Measurements from ENCODE around the gene PHACTR1. TPM values are rescaled to one million over a fixed set of nuclear protein-coding genes. Genes with fewer than 3 reads are reported as not detected.

Gene PHACTR1
- total and polyA plus RNA-seq, 5 experiments from 2014 or later, result 0.07 to 3.0 (median 0.70) TPM

GRCh38 chr6:12958052-12958706 lies 241.6 kb downstream of the PHACTR1 start:
- no peak for DNase-seq
- peak overlapping the region in 1 of 10 donors; percentile 8 for H3K27ac Mint-ChIP-seq
- ATAC-seq, result no peak
- POLR2A ChIA-PET, result no interaction called here
- H3K9me3 Mint-ChIP-seq, result no peaks in the 10 kb centered on the region
- peaks cover 15 to 30% (median 29%) of the 10 kb centered on the region in 5 donors for H3K27me3 Mint-ChIP-seq
- H3K4me1 Mint-ChIP-seq, result peaks cover 16 to 34% (median 27%) of the 10 kb centered on the region in 4 donors
- H3K4me3 Mint-ChIP-seq, result peak overlapping the region; percentile 87 to 94 (median 92)
- H3K36me3 Mint-ChIP-seq, result no peaks in the 10 kb centered on the region

GRCh38 chr6:12961761-12962160 lies 245.2 kb downstream of the PHACTR1 start:
- no peak overlapping the region for H3K4me3 Mint-ChIP-seq
- no peak overlapping the region for H3K27ac Mint-ChIP-seq
- no peaks in the 10 kb centered on the region for H3K9me3 Mint-ChIP-seq
- H3K27me3 Mint-ChIP-seq, result peaks cover 1 to 19% (median 10%) of the 10 kb centered on the region in 5 donors
- ATAC-seq (no peak), DNase-seq (no peak)
- H3K36me3 Mint-ChIP-seq, result no peaks in the 10 kb centered on the region
- POLR2A ChIA-PET, result no interaction called here
- peaks cover 13 to 23% (median 19%) of the 10 kb centered on the region in 4 donors for H3K4me1 Mint-ChIP-seq

- H3K4me3 Mint-ChIP-seq, result no peak overlapping the region
- H3K27me3 Mint-ChIP-seq, result peaks cover 1 to 19% (median 10%) of the 10 kb centered on the region in 5 donors
- no peaks in the 10 kb centered on the region for H3K36me3 Mint-ChIP-seq
- H3K9me3 Mint-ChIP-seq, result no peaks in the 10 kb centered on the region
- DNase-seq (no peak), ATAC-seq (no peak)
- no peak overlapping the region for H3K27ac Mint-ChIP-seq
- POLR2A ChIA-PET, result no interaction called here
- peaks cover 11 to 18% (median 14%) of the 10 kb centered on the region in 4 donors for H3K4me1 Mint-ChIP-seq
These were observed 246.0 kb downstream of the PHACTR1 start for GRCh38 chr6:12962529-12962928.

GRCh38 chr6:12962987-12963386 lies 246.4 kb downstream of the PHACTR1 start:
- POLR2A ChIA-PET, result no interaction called here
- ATAC-seq, result no peak

GRCh38 chr6:12963567-12963966 lies 247.0 kb downstream of the PHACTR1 start:
- Mint-ChIP-seq H3K27ac (no peak overlapping the region), H3K36me3 (no peaks in the 10 kb centered on the region), H3K4me1 (peaks cover 3 to 9% (median 5%) of the 10 kb centered on the region in 4 donors), H3K4me3 (no peak overlapping the region), H3K27me3 (peaks cover 1 to 19% (median 13%) of the 10 kb centered on the region in 5 donors), H3K9me3 (no peaks in the 10 kb centered on the region)
- POLR2A ChIA-PET, result no interaction called here
- ATAC-seq, result no peak
- no peak for DNase-seq

More at GRCh38 chr6:12962987-12963386, 246.4 kb downstream of the PHACTR1 start:
- Mint-ChIP-seq H3K4me3 (no peak overlapping the region), H3K36me3 (no peaks in the 10 kb centered on the region), H3K27ac (no peak overlapping the region), H3K9me3 (no peaks in the 10 kb centered on the region), H3K27me3 (peaks cover 1 to 18% (median 13%) of the 10 kb centered on the region in 5 donors), H3K4me1 (peaks cover 7 to 13% (median 10%) of the 10 kb centered on the region in 4 donors)
- DNase-seq, result no peak

GRCh38 chr6:12967686-12968085 lies 251.1 kb downstream of the PHACTR1 start:
- DNase-seq, result no peak
- Mint-ChIP-seq H3K9me3 (no peaks in the 10 kb centered on the region), H3K4me3 (no peak overlapping the region), H3K36me3 (no peaks in the 10 kb centered on the region), H3K27me3 (peaks cover 6 to 29% (median 12%) of the 10 kb centered on the region in 5 donors), H3K27ac (no peak overlapping the region), H3K4me1 (peaks cover 3 to 9% (median 4%) of the 10 kb centered on the region in 4 donors)
- POLR2A ChIA-PET, result no interaction called here
- ATAC-seq, result no peak

GRCh38 chr6:12968290-12968689 lies 251.7 kb downstream of the PHACTR1 start:
- POLR2A ChIA-PET, result no interaction called here
- ATAC-seq, result no peak
- DNase-seq, result no peak
- H3K36me3 Mint-ChIP-seq, result no peaks in the 10 kb centered on the region
- H3K27ac Mint-ChIP-seq, result no peak overlapping the region
- no peaks in the 10 kb centered on the region for H3K9me3 Mint-ChIP-seq
- peaks cover 0 to 3% (median 0%) of the 10 kb centered on the region in 4 donors for H3K4me1 Mint-ChIP-seq
- H3K4me3 Mint-ChIP-seq, result no peak overlapping the region
- peaks cover 6 to 35% (median 12%) of the 10 kb centered on the region in 5 donors for H3K27me3 Mint-ChIP-seq

GRCh38 chr6:12968839-12969558 lies 252.4 kb downstream of the PHACTR1 start:
- peaks cover 6 to 42% (median 12%) of the 10 kb centered on the region in 5 donors for H3K27me3 Mint-ChIP-seq
- no peaks in the 10 kb centered on the region for H3K36me3 Mint-ChIP-seq
- DNase-seq, result no peak
- ATAC-seq, result no peak
- no peaks in the 10 kb centered on the region for H3K9me3 Mint-ChIP-seq
- H3K4me3 Mint-ChIP-seq, result no peak overlapping the region
- H3K4me1 Mint-ChIP-seq, result no peaks in the 10 kb centered on the region
- POLR2A ChIA-PET, result no interaction called here
- H3K27ac Mint-ChIP-seq, result no peak overlapping the region

- ATAC-seq (no peak), DNase-seq (no peak)
- POLR2A ChIA-PET, result no interaction called here
- Mint-ChIP-seq H3K27me3 (peaks cover 6 to 50% (median 11%) of the 10 kb centered on the region in 5 donors), H3K27ac (no peak overlapping the region), H3K36me3 (no peaks in the 10 kb centered on the region), H3K4me3 (no peak overlapping the region), H3K4me1 (no peaks in the 10 kb centered on the region), H3K9me3 (no peaks in the 10 kb centered on the region)
These were observed 253.4 kb downstream of the PHACTR1 start for GRCh38 chr6:12969966-12970365.

GRCh38 chr6:12973386-12973785 lies 256.8 kb downstream of the PHACTR1 start:
- no peak for DNase-seq
- no peak for ATAC-seq
- POLR2A ChIA-PET, result no interaction called here
- no peaks in the 10 kb centered on the region for H3K4me1 Mint-ChIP-seq
- H3K4me3 Mint-ChIP-seq, result no peak overlapping the region
- H3K27ac Mint-ChIP-seq, result no peak overlapping the region
- no peaks in the 10 kb centered on the region for H3K9me3 Mint-ChIP-seq
- peaks cover 3 to 33% (median 6%) of the 10 kb centered on the region in 5 donors for H3K27me3 Mint-ChIP-seq
- H3K36me3 Mint-ChIP-seq, result no peaks in the 10 kb centered on the region

GRCh38 chr6:12974551-12974950 lies 258.0 kb downstream of the PHACTR1 start:
- H3K27me3 Mint-ChIP-seq, result peaks cover 2 to 23% (median 5%) of the 10 kb centered on the region in 5 donors
- no peaks in the 10 kb centered on the region for H3K36me3 Mint-ChIP-seq
- H3K4me1 Mint-ChIP-seq, result no peaks in the 10 kb centered on the region

GRCh38 chr6:12976366-12976765 lies 259.8 kb downstream of the PHACTR1 start:
- ATAC-seq (no peak), DNase-seq (no peak)
- Mint-ChIP-seq H3K4me3 (no peak overlapping the region), H3K27ac (no peak overlapping the region), H3K27me3 (peaks cover 2 to 23% (median 4%) of the 10 kb centered on the region in 5 donors), H3K9me3 (no peaks in the 10 kb centered on the region), H3K36me3 (no peaks in the 10 kb centered on the region), H3K4me1 (no peaks in the 10 kb centered on the region)
- POLR2A ChIA-PET, result no interaction called here

More at GRCh38 chr6:12974551-12974950, 258.0 kb downstream of the PHACTR1 start:
- DNase-seq (no peak), ATAC-seq (no peak)
- H3K27ac Mint-ChIP-seq, result no peak overlapping the region
- H3K9me3 Mint-ChIP-seq, result no peaks in the 10 kb centered on the region
- no peak overlapping the region for H3K4me3 Mint-ChIP-seq
- POLR2A ChIA-PET, result no interaction called here

GRCh38 chr6:12977206-12977605 lies 260.6 kb downstream of the PHACTR1 start:
- peaks cover 2 to 23% (median 5%) of the 10 kb centered on the region in 5 donors for H3K27me3 Mint-ChIP-seq
- DNase-seq, result no peak
- POLR2A ChIA-PET, result no interaction called here
- no peak overlapping the region for H3K27ac Mint-ChIP-seq
- no peak for ATAC-seq
- peaks cover 0 to 4% (median 0%) of the 10 kb centered on the region in 3 donors for H3K36me3 Mint-ChIP-seq
- H3K4me1 Mint-ChIP-seq, result peaks cover 0 to 1% (median 0%) of the 10 kb centered on the region in 4 donors
- H3K9me3 Mint-ChIP-seq, result peaks cover 0 to 5% (median 0%) of the 10 kb centered on the region in 9 donors
- H3K4me3 Mint-ChIP-seq, result no peak overlapping the region

All from naive thymus-derived CD8-positive, alpha-beta T cell (primary cell).